Subcutaneous abdominal adipose tissue (tissue), 5 donors: ENCODE results near the gene TH.

Experiments
- H3K27ac ChIP-seq: one replicate; pipeline ENCODE4 v1.7.0; 2013; ENCODE audit warnings: low read depth, mild to moderate bottlenecking, inconsistent platforms, low read length, moderate library complexity
- H3K27me3 ChIP-seq, 5 donors: one replicate each; pipeline ENCODE4 v1.7.0; 2013; ENCODE audit warnings: low read length in 5 of 5, inconsistent platforms in 1 of 5; ENCODE audit not compliant: control insufficient read depth in 5 of 5, insufficient read depth in 4 of 5
- H3K36me3 ChIP-seq, 5 donors: one replicate each; pipeline ENCODE4 v1.7.0; 2013; ENCODE audit warnings: low read length in 5 of 5; ENCODE audit not compliant: control insufficient read depth in 5 of 5, insufficient read depth in 5 of 5
- H3K4me1 ChIP-seq, 5 donors: one replicate each; pipeline ENCODE4 v1.7.0; 2013; ENCODE audit warnings: low read length in 5 of 5, mild to moderate bottlenecking in 3 of 5, moderate library complexity in 1 of 5; ENCODE audit not compliant: control insufficient read depth in 5 of 5, insufficient read depth in 5 of 5
- H3K4me3 ChIP-seq, 5 donors: one replicate each; pipeline ENCODE4 v1.7.0; 2013; ENCODE audit warnings: low read length in 5 of 5, low read depth in 1 of 5
- H3K9ac ChIP-seq, 5 donors: one replicate each; pipeline ENCODE4 v1.7.0; 2013; ENCODE audit warnings: low read length in 5 of 5, mild to moderate bottlenecking in 4 of 5, moderate library complexity in 3 of 5
- H3K9me3 ChIP-seq, 5 donors: one replicate each; pipeline ENCODE4 v1.7.0; 2013; ENCODE audit warnings: low read length in 5 of 5; ENCODE audit not compliant: control insufficient read depth in 5 of 5
- donor health status: healthy.
- donor health status: healthy.
- donor health status: healthy.
- donor health status: healthy.
- donor health status: healthy.

TH gene

GRCh38 chr11:2202071-2202899 lies 30.7 kb upstream of the TH start:
- Histone ChIP-seq H3K27me3 (peaks cover 0 to 9% (median 0%) of the 10 kb centered on the region in 5 donors), H3K9me3 (peaks cover 0 to 4% (median 4%) of the 10 kb centered on the region in 5 donors), H3K9ac (no peak overlapping the region), H3K27ac (no peak overlapping the region), H3K36me3 (no peaks in the 10 kb centered on the region), H3K4me1 (no peaks in the 10 kb centered on the region), H3K4me3 (no peak overlapping the region)

- no peaks in the 10 kb centered on the region for H3K36me3 ChIP-seq
- H3K27me3 ChIP-seq = peaks cover 0 to 8% (median 2%) of the 10 kb centered on the region in 5 donors
- H3K9me3 ChIP-seq = no peaks in the 10 kb centered on the region
- H3K9ac ChIP-seq = no peak overlapping the region
- no peaks in the 10 kb centered on the region for H3K4me1 ChIP-seq
- H3K27ac ChIP-seq = no peak overlapping the region
- no peak overlapping the region for H3K4me3 ChIP-seq
Measured at GRCh38 chr11:2201542-2201941, 29.9 kb upstream of the TH start.

- peaks cover 0 to 10% (median 4%) of the 10 kb centered on the region in 5 donors for H3K27me3 ChIP-seq
- no peak overlapping the region for H3K4me3 ChIP-seq
- no peaks in the 10 kb centered on the region for H3K36me3 ChIP-seq
Measured at GRCh38 chr11:2200957-2201519, 29.4 kb upstream of the TH start.

GRCh38 chr11:2200536-2200935 lies 28.9 kb upstream of the TH start:
- Histone ChIP-seq H3K4me1 (no peaks in the 10 kb centered on the region), H3K36me3 (no peaks in the 10 kb centered on the region), H3K9me3 (no peaks in the 10 kb centered on the region), H3K9ac (no peak overlapping the region), H3K27ac (no peak overlapping the region), H3K27me3 (peaks cover 0 to 10% (median 4%) of the 10 kb centered on the region in 5 donors), H3K4me3 (no peak overlapping the region)

More at GRCh38 chr11:2200957-2201519, 29.4 kb upstream of the TH start:
- Histone ChIP-seq H3K9ac (no peak overlapping the region), H3K9me3 (no peaks in the 10 kb centered on the region), H3K4me1 (no peaks in the 10 kb centered on the region), H3K27ac (no peak overlapping the region)

- Histone ChIP-seq H3K36me3 (no peaks in the 10 kb centered on the region), H3K27ac (no peak overlapping the region), H3K9ac (no peak overlapping the region), H3K4me1 (no peaks in the 10 kb centered on the region), H3K27me3 (peaks cover 0 to 10% (median 6%) of the 10 kb centered on the region in 5 donors), H3K9me3 (no peaks in the 10 kb centered on the region), H3K4me3 (no peak overlapping the region)
Measured at GRCh38 chr11:2199466-2200341, 28.1 kb upstream of the TH start.

GRCh38 chr11:2198621-2199365 lies 27.2 kb upstream of the TH start:
- Histone ChIP-seq H3K4me1 (no peaks in the 10 kb centered on the region), H3K27ac (no peak overlapping the region), H3K9me3 (no peaks in the 10 kb centered on the region), H3K4me3 (no peak overlapping the region), H3K9ac (no peak overlapping the region), H3K27me3 (peaks cover 0 to 11% (median 5%) of the 10 kb centered on the region in 5 donors), H3K36me3 (no peaks in the 10 kb centered on the region)

- Histone ChIP-seq H3K9ac (no peak overlapping the region), H3K27me3 (peaks cover 0 to 14% (median 7%) of the 10 kb centered on the region in 5 donors), H3K9me3 (no peaks in the 10 kb centered on the region), H3K4me3 (no peak overlapping the region), H3K36me3 (no peaks in the 10 kb centered on the region), H3K27ac (no peak overlapping the region), H3K4me1 (no peaks in the 10 kb centered on the region)
Measured at GRCh38 chr11:2197771-2198520, 26.3 kb upstream of the TH start.

- Histone ChIP-seq H3K9ac (no peak overlapping the region), H3K4me3 (no peak overlapping the region), H3K27me3 (peaks cover 2 to 14% (median 7%) of the 10 kb centered on the region in 5 donors), H3K4me1 (no peaks in the 10 kb centered on the region), H3K27ac (no peak overlapping the region), H3K36me3 (no peaks in the 10 kb centered on the region), H3K9me3 (no peaks in the 10 kb centered on the region)
Measured at GRCh38 chr11:2196970-2197770, 25.6 kb upstream of the TH start.
